ENCODE results near the gene EIF4B. TPM values are rescaled to one million over a fixed set of nuclear protein-coding genes. Genes with fewer than 3 reads are reported as not detected.

EIF4B gene, protein sequence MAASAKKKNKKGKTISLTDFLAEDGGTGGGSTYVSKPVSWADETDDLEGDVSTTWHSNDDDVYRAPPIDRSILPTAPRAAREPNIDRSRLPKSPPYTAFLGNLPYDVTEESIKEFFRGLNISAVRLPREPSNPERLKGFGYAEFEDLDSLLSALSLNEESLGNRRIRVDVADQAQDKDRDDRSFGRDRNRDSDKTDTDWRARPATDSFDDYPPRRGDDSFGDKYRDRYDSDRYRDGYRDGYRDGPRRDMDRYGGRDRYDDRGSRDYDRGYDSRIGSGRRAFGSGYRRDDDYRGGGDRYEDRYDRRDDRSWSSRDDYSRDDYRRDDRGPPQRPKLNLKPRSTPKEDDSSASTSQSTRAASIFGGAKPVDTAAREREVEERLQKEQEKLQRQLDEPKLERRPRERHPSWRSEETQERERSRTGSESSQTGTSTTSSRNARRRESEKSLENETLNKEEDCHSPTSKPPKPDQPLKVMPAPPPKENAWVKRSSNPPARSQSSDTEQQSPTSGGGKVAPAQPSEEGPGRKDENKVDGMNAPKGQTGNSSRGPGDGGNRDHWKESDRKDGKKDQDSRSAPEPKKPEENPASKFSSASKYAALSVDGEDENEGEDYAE
- total RNA-seq (2012; rRNA removed) = 788 and 899 TPM in 2 replicates

DNA sequence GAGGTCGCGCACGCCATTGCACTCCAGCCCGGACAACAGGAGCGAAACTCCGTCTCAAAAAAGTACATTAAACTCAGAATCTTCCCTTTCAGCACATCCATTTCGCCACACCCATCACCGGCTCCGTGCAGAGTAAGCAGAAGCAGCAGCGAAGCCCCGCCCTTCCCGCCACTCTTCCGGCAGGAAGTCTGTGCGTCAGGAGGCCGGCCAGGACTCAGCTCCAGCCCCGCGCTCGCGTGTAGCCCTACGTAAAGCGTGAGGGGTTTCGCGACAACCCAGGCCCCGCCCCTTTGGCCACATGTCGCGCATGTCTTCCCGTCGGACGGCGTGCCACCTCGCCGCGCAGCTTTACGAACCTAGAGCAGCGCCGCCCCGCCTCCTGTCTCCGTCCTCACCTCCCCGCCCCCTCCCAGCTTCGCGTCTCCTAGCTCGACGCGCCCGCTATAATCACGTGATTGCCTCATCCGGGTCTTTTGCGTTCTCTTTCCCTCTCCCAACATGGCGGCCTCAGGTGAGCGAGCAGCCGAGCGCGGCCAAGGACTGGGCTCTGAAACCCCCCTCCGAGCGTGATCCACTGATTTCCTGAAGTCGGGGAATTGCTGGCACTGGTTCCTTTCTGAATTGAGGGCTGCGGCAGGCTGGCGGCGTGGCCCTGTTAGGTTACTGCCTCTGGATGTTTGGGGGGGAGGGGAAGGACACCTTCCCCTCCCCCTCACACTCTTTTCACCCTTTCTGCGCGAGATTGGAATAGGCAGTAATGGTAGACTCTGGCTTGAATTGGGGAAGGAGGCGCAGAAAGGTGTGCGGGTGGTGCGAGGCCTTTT, at the start of gene EIF4B:
EIF4B (plus strand) TSS at position 471 of the 824 bp plus-strand sequence; CDS start at position 499, 28 bp downstream.
- H3K9me3 ChIP-seq (replicated peaks; ENCODE audit: low read length) = no peaks in the 10 kb centered on the region
- H3K9ac ChIP-seq (ENCODE audit: low read depth, low read length) = peak within 1 kb of the TSS; percentile 99
- peak within 1 kb of the TSS; percentile 96 for H3K4me2 ChIP-seq (ENCODE audit: low read length)
- H3K4me3 ChIP-seq (ENCODE audit: low read length) = peak within 1 kb of the TSS; percentile 99
- H3K36me3 ChIP-seq (ENCODE audit: insufficient read depth, low read length) = peaks cover 26% of the 10 kb centered on the region
- peaks cover 30% of the 10 kb centered on the region for H3K4me1 ChIP-seq (ENCODE audit: control insufficient read depth, insufficient read depth, low read length)
- no peaks in the 10 kb centered on the region for H3K27me3 ChIP-seq (ENCODE audit: control insufficient read depth, insufficient read depth, low read length)

DNA sequence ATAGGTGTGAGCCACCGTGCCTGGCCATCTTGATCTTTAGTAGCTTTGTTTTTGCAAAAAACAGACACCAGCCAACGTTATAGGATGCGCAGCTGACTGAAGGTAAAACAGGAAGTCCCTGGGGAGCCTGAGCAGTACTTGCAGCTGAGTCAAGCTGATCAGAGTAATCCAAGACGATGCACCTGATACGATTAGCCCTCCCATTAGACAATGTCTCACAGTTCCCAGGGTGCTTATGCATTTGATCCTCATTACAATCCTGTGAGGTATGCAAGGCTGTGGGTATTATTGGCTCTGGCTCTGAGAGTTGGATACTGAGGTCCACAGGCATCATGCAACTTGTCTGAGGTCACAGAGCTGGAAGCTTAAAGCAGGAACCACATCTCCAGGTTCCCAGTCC, 49.3 kb upstream of the EIF4B start:
- Histone ChIP-seq H3K27me3 (ENCODE audit: control insufficient read depth, insufficient read depth, low read length) (peaks cover 13% of the 10 kb centered on the region), H3K9me3 (replicated peaks; ENCODE audit: low read length) (no peaks in the 10 kb centered on the region), H3K4me2 (ENCODE audit: low read length) (no peak overlapping the region), H3K4me3 (ENCODE audit: low read length) (no peak overlapping the region), H3K9ac (ENCODE audit: low read depth, low read length) (no peak overlapping the region), H3K36me3 (ENCODE audit: insufficient read depth, low read length) (no peaks in the 10 kb centered on the region), H3K4me1 (ENCODE audit: control insufficient read depth, insufficient read depth, low read length) (no peaks in the 10 kb centered on the region)

DNA sequence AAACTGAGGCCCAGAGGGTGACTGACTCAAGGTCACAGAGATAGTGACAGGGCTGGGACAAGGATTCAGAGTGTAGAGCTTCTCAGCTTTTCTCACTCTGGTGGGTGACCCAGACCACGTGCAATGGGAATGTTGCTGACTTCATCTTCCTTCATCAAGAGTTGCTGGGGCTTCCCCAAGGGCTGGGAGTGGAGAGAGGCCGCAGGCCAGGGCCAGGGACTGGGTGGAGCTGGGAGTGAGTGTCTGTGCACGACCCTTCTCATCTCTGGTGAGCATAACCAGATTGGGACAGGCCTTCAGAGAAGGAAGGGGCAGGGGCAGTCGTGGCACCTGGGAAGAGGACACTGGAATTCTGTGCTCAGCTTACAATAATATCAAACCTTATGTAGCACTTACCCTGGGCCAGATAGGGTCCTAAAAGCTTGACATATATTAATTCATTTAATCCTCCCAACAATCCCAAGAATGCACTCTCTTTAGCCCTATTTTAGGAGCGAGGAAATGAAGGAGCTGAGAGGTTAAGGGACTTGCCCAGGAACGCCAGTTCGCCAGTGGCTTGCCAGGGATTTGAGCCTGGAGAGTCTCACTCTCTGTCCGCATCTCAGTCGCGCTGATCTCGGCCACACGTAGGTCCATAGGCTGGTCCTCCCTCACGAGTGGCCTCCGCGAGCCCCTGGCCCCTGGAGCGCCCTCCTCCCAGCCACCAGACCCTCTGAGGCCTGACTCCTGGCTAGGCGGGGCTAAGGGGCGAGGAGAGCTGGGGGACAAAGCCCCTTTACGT, 41.5 kb upstream of the EIF4B start:
- Histone ChIP-seq H3K4me1 (ENCODE audit: control insufficient read depth, insufficient read depth, low read length) (no peaks in the 10 kb centered on the region), H3K4me3 (ENCODE audit: low read length) (no peak overlapping the region), H3K27me3 (ENCODE audit: control insufficient read depth, insufficient read depth, low read length) (peaks cover 36% of the 10 kb centered on the region), H3K9ac (ENCODE audit: low read depth, low read length) (no peak overlapping the region), H3K36me3 (ENCODE audit: insufficient read depth, low read length) (no peaks in the 10 kb centered on the region), H3K4me2 (ENCODE audit: low read length) (no peak overlapping the region), H3K9me3 (replicated peaks; ENCODE audit: low read length) (no peaks in the 10 kb centered on the region)

DNA sequence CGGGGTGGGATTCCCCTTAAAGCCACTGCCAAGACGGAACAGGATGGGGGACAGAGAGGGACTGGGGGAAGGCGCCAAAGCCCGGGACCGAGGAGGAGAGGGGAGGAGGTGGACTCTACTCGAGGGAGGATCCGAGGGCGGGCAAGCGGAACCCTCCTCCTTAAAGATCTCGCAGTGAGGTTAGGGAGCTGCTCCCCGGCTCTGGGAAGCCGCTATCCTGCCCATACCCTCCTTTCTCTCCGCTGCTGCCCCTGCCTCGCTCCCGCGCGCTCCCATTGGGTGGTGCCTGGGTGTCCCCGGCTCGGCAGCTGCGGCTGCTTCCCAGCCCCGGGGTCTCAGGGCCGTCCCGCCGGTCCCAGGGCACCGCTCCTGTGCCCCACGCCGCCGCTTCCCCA, 40.9 kb upstream of the EIF4B start:
- no peak overlapping the region for H3K9ac ChIP-seq (ENCODE audit: low read depth, low read length)
- no peaks in the 10 kb centered on the region for H3K36me3 ChIP-seq (ENCODE audit: insufficient read depth, low read length)
- H3K9me3 ChIP-seq (replicated peaks; ENCODE audit: low read length) = no peaks in the 10 kb centered on the region
- peak overlapping the region; percentile 20 for H3K4me2 ChIP-seq (ENCODE audit: low read length)
- no peak overlapping the region for H3K4me3 ChIP-seq (ENCODE audit: low read length)
- H3K27me3 ChIP-seq (ENCODE audit: control insufficient read depth, insufficient read depth, low read length) = peaks cover 42% of the 10 kb centered on the region
- H3K4me1 ChIP-seq (ENCODE audit: control insufficient read depth, insufficient read depth, low read length) = no peaks in the 10 kb centered on the region

DNA sequence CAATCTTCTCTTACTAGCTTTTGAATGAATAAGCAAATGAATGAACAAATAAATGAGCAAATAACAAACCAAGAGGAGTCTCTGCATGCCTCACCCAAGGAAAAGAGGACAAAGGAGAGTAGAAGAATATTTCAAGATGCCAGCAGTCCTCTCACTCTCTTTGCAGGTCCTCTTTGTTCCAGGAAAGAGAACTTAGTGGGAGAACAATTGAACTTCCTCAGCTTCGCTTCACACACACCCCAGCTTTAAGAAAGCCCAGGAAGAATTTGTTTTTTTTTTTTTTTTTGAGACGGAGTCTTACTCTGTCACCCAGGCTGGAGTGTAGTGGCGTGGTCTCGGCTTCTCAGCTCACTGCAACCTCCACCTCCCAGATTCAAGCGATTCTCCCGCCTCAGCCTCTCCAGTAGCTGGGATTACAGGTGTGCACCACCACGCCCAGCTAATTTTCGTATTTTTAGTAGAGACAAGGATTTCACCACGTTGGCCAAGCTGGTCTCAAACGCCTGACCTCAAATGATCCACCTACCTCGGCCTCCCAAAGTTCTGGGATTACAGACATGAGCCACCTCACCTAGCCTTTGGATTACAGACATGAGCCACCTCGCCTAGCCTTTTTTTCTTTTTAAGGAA, 37.0 kb upstream of the EIF4B start:
- Histone ChIP-seq H3K9ac (ENCODE audit: low read depth, low read length) (no peak overlapping the region), H3K4me1 (ENCODE audit: control insufficient read depth, insufficient read depth, low read length) (no peaks in the 10 kb centered on the region), H3K27me3 (ENCODE audit: control insufficient read depth, insufficient read depth, low read length) (peaks cover 49% of the 10 kb centered on the region), H3K9me3 (replicated peaks; ENCODE audit: low read length) (no peaks in the 10 kb centered on the region), H3K4me3 (ENCODE audit: low read length) (no peak overlapping the region), H3K4me2 (ENCODE audit: low read length) (no peak overlapping the region), H3K36me3 (ENCODE audit: insufficient read depth, low read length) (no peaks in the 10 kb centered on the region)

DNA sequence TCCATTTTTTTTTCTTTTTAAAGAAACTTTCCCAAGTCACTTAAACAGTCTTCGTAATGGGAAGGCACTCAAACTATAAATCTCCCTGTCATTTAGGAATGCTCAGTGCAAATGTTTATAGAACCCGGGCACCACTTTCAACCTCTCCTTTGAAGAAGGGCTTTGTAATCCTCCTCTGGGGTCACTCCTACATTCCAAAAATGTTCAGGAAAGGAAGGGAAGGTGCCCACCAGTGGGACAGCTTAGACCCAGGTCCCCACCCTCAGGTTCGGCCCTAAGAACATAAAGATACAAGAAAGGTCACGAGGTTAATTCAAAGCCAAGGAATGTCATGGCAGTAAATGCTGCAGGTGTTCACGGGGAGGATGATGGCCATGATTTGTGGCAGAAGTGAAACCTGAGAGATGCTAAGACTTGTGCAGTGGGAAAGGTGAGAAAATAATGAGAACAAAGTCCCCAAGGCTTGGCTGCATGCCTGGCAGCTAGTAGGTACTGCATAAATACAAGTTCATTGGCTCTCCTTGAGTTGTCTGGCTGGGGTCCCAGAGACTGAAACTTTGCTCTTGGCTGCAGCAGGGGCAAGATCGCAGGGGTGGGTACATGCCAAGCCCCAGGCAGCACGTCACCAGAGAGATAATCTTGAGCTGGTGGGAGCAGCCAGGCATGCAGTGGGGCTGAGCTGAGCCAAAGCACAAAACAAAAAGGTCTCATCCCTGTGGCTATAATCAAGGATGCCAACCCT, 36.3 kb upstream of the EIF4B start:
- H3K9me3 ChIP-seq (replicated peaks; ENCODE audit: low read length) = no peaks in the 10 kb centered on the region
- no peak overlapping the region for H3K9ac ChIP-seq (ENCODE audit: low read depth, low read length)
- no peak overlapping the region for H3K4me2 ChIP-seq (ENCODE audit: low read length)
- peaks cover 48% of the 10 kb centered on the region for H3K27me3 ChIP-seq (ENCODE audit: control insufficient read depth, insufficient read depth, low read length)
- no peaks in the 10 kb centered on the region for H3K4me1 ChIP-seq (ENCODE audit: control insufficient read depth, insufficient read depth, low read length)
- H3K36me3 ChIP-seq (ENCODE audit: insufficient read depth, low read length) = no peaks in the 10 kb centered on the region
- H3K4me3 ChIP-seq (ENCODE audit: low read length) = no peak overlapping the region

DNA sequence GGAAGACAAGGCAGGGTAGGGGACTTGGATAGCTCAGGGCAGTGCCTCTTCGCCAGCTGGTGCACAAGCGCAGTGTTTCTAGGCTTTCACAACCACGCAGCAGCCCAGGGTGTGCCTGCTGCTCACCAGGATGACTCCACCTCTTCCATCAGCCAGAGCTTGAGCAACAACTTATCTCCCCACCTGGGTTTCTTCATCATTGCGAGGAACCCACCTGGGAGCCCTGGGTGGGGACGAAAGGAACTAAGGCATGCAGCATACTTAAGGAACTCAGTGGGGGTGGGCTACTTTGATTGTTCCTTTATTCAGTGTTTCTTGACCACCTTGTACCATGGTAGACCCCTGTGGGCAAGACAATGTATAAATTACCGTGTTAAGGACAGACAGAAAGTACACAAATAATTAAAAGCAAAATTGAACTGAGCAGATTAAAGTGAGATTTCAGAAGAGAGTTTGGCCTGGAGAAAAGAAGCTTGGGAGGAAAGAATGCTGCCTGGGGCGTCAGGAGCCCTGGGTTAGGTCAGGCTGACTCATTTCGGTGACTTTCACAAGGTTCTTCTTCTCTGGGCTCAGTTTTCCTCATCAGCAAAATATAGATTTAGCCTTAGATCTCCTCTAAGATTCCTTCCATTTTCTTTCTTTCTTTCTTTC, 34.5 kb upstream of the EIF4B start:
- Histone ChIP-seq H3K4me2 (ENCODE audit: low read length) (no peak overlapping the region), H3K4me1 (ENCODE audit: control insufficient read depth, insufficient read depth, low read length) (no peaks in the 10 kb centered on the region), H3K36me3 (ENCODE audit: insufficient read depth, low read length) (no peaks in the 10 kb centered on the region), H3K9me3 (replicated peaks; ENCODE audit: low read length) (no peaks in the 10 kb centered on the region), H3K27me3 (ENCODE audit: control insufficient read depth, insufficient read depth, low read length) (peaks cover 55% of the 10 kb centered on the region), H3K9ac (ENCODE audit: low read depth, low read length) (no peak overlapping the region), H3K4me3 (ENCODE audit: low read length) (no peak overlapping the region)

DNA sequence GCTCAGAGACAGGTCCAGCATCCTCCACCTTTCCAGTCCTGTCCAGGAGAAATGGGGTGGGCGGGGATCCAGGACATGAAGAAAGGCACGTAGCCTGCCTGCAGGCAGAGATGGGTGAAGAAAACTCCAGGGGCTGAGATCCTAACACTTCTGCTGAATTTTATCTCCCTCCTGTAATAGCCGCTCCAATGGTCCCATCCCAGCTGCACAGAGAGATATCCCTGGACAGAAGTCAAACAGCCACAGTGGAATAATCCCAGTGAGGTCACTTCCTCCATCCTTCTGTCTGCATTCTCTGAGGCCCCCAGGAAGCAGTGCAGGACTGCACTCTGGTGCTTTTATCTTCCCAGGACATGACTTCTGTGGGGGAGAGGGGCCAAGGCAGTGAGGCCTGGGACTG, 31.1 kb upstream of the EIF4B start:
- no peak overlapping the region for H3K9ac ChIP-seq (ENCODE audit: low read depth, low read length)
- H3K4me2 ChIP-seq (ENCODE audit: low read length) = no peak overlapping the region
- no peak overlapping the region for H3K4me3 ChIP-seq (ENCODE audit: low read length)
- H3K4me1 ChIP-seq (ENCODE audit: control insufficient read depth, insufficient read depth, low read length) = no peaks in the 10 kb centered on the region
- no peaks in the 10 kb centered on the region for H3K36me3 ChIP-seq (ENCODE audit: insufficient read depth, low read length)
- H3K27me3 ChIP-seq (ENCODE audit: control insufficient read depth, insufficient read depth, low read length) = peaks cover 60% of the 10 kb centered on the region
- no peaks in the 10 kb centered on the region for H3K9me3 ChIP-seq (replicated peaks; ENCODE audit: low read length)

DNA sequence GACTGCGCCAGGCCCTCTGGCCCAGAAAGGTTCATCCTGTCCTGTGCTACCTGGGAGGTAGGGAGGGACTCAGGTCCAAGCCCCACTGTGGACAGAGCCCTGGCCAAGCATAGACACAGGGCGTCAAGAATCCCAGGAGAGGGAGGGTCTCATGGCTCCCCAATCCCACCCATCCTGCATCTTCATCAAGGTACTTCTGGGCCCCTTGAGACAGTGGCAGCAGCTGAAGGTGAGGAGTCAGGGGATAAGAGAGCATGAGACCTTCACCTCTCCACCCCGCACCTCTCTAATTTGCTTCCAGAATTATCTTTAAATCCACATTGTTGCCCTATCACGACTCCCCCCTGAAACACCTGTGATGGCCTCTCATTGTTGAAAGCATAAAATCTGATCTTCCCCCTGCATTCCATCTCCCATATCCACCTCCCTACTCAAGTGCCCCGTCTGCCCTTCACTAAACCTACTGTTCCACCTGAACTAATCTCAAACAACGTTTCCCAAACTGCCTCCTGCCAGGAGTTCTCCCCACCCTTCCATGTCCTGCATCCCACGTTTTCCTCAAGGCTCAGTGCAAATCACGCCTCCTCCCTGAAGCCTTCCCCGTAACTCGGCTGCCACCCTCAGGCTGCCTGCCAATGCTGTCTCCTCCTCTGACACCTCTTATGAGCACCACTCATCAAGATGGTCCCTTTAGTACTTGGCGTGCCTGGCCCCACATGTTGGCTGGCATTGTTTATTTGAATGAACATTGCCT, 30.3 kb upstream of the EIF4B start:
- Histone ChIP-seq H3K36me3 (ENCODE audit: insufficient read depth, low read length) (no peaks in the 10 kb centered on the region), H3K4me2 (ENCODE audit: low read length) (no peak overlapping the region), H3K4me3 (ENCODE audit: low read length) (no peak overlapping the region), H3K9me3 (replicated peaks; ENCODE audit: low read length) (no peaks in the 10 kb centered on the region), H3K27me3 (ENCODE audit: control insufficient read depth, insufficient read depth, low read length) (peaks cover 57% of the 10 kb centered on the region), H3K4me1 (ENCODE audit: control insufficient read depth, insufficient read depth, low read length) (no peaks in the 10 kb centered on the region), H3K9ac (ENCODE audit: low read depth, low read length) (no peak overlapping the region)
